Erythroblast (primary cell): ENCODE measurements around the gene LYRM1.

Experiments
- GATA1 ChIP-seq: IDR thresholded peaks from 2 replicates; pipeline ENCODE4 v1.6.1; 2011; ENCODE audit warnings: low read depth, mild to moderate bottlenecking, control low read depth, low read length, moderate library complexity
- POLR2A ChIP-seq: IDR thresholded peaks from 2 replicates; pipeline ENCODE4 v1.6.1; 2011; ENCODE audit warnings: mild to moderate bottlenecking, low read length

- TF ChIP-seq POLR2A (no peak), GATA1 (no peak)
These were observed 43.3 kb upstream of the LYRM1 start for GRCh38 chr16:20857281-20857680.
